SK-N-SH (cell line): ENCODE data around the gene KIAA1549. TPM values are rescaled to one million over a fixed set of nuclear protein-coding genes. Genes with fewer than 3 reads are reported as not detected.

Source experiments
- CTCF ChIA-PET: fragments of 300-600, 350-600 bp; formaldehyde crosslinking; extraction: SDS; loops from one replicate; lab custom pipeline; 2021; lab: Yijun Ruan, JAX
- POLR2A ChIA-PET: fragments of 350-600 bp; sonication (Branson Sonifier 250); formaldehyde crosslinking; extraction: SDS; loops from one replicate; lab custom pipeline; 2020; ENCODE audit warnings: antibody characterized with exemption, inconsistent platforms; lab: Yijun Ruan, JAX
- DNase-seq: peaks from one replicate; pipeline ENCODE4 v3.0.0; 2012
- H2AFZ ChIP-seq: fragments of 200-600 bp; sonication (generic); 2 replicates; pipeline ENCODE4 v1.8.1; 2016; ENCODE audit warnings: antibody characterized with exemption, mild to moderate bottlenecking, low read depth
- H3F3A ChIP-seq: fragments of 200-600 bp; sonication (generic); replicated peaks from 2 replicates; pipeline ENCODE3; 2016; ENCODE audit warnings: antibody characterized with exemption, mild to moderate bottlenecking; ENCODE audit not compliant: insufficient read depth
- H3K27ac ChIP-seq, 2 experiments: fragments of 200-500 bp in 1 of 2; fragments of 200-600 bp in 1 of 2; sonication (Bioruptor generic) in 1 of 2; sonication (generic), shearing (Covaris generic) in 1 of 2; 2 replicates each; pipeline versions ENCODE4 v1.5.1 to v1.6.1; 2014 to 2016; ENCODE audit warnings: low read depth in 2 of 2, inconsistent platforms in 1 of 2, low read length in 1 of 2, mild to moderate bottlenecking in 1 of 2, mixed read lengths in 1 of 2
- H3K27me3 ChIP-seq: fragments of 200-600 bp; sonication (generic), shearing (Covaris generic); 2 replicates; pipeline ENCODE4 v1.6.1; 2016; ENCODE audit warnings: mixed run types; ENCODE audit not compliant: insufficient read depth
- H3K36me3 ChIP-seq, 2 experiments: fragments of 200-500 bp in 1 of 2; fragments of 200-600 bp in 1 of 2; sonication (Bioruptor generic) in 1 of 2; sonication (generic) in 1 of 2; replicated peaks in 1 of 2; 2 replicates each; pipeline versions ENCODE3 to v1.5.1; 2014 to 2016; ENCODE audit warnings: low read length in 1 of 2, mild to moderate bottlenecking in 1 of 2; ENCODE audit not compliant: insufficient read depth in 2 of 2, control insufficient read depth in 1 of 2
- H3K4me1 ChIP-seq, 2 experiments: fragments of 200-500 bp in 1 of 2; fragments of 200-600 bp in 1 of 2; sonication (Bioruptor generic) in 1 of 2; sonication (generic), shearing (Covaris generic) in 1 of 2; 2 replicates each; pipeline versions ENCODE4 v1.5.1 to v1.6.1; 2014 to 2016; ENCODE audit warnings: low read depth in 1 of 2, low read length in 1 of 2, mixed run types in 1 of 2; ENCODE audit not compliant: insufficient read depth in 2 of 2, control insufficient read depth in 1 of 2
- H3K4me2 ChIP-seq: fragments of 200-600 bp; sonication (generic), shearing (Covaris generic); 2 replicates; pipeline ENCODE4 v1.6.1; 2017; ENCODE audit warnings: mixed run types
- H3K4me3 ChIP-seq, 2 experiments: fragments of 200-500 bp in 1 of 2; fragments of 200-600 bp in 1 of 2; sonication (Bioruptor generic) in 1 of 2; sonication (generic), shearing (Covaris generic) in 1 of 2; 2 replicates each; pipeline versions ENCODE4 v1.5.1 to v1.8.1; 2014 to 2016; ENCODE audit warnings: low read depth in 2 of 2, inconsistent platforms in 1 of 2, low read length in 1 of 2, mild to moderate bottlenecking in 1 of 2, mixed read lengths in 1 of 2, moderate library complexity in 1 of 2
- H3K79me2 ChIP-seq: fragments of 200-600 bp; sonication (generic); 2 replicates; pipeline ENCODE4 v1.8.1; 2017; ENCODE audit warnings: mild to moderate bottlenecking; ENCODE audit not compliant: insufficient read depth
- H3K9ac ChIP-seq: fragments of 200-600 bp; sonication (generic); 2 replicates; pipeline ENCODE4 v1.6.1; 2017; ENCODE audit warnings: mixed run types
- H3K9me2 ChIP-seq: fragments of 200-600 bp; sonication (generic); 2 replicates; pipeline ENCODE4 v1.6.1; 2017; ENCODE audit warnings: mixed run types
- H3K9me3 ChIP-seq: fragments of 200-600 bp; sonication (generic); 2 replicates; pipeline ENCODE4 v1.6.1; 2017; ENCODE audit warnings: mixed run types, mild to moderate bottlenecking, moderate library complexity
- H4K20me1 ChIP-seq: fragments of 200-600 bp; sonication (generic); 2 replicates; pipeline ENCODE4 v1.6.1; 2017; ENCODE audit warnings: mild to moderate bottlenecking, mixed run types; ENCODE audit not compliant: insufficient read depth
- ELF1 ChIP-seq: IDR thresholded peaks from 2 replicates; pipeline ENCODE4 v1.4.0; 2012
- EP300 ChIP-seq, 2 experiments: IDR thresholded peaks; 2 replicates each; pipeline versions ENCODE4 v1.4.0 to v1.6.1; 2012; ENCODE audit warnings: borderline replicate concordance in 1 of 2, low read depth in 1 of 2, low read length in 1 of 2
- FOXJ3 ChIP-seq: sonication (generic); formaldehyde crosslinking; IDR thresholded peaks from 2 replicates; pipeline ENCODE4 v1.5.1; 2020; ENCODE audit warnings: mild to moderate bottlenecking, missing genetic modification reagents
- FOXM1 ChIP-seq: IDR thresholded peaks from 2 replicates; pipeline ENCODE4 v1.4.0; 2012; ENCODE audit warnings: low read depth, mild to moderate bottlenecking
- GABPA ChIP-seq: IDR thresholded peaks from 2 replicates; pipeline ENCODE4 v1.4.0; 2012; ENCODE audit warnings: low read depth, mild to moderate bottlenecking
- JUND ChIP-seq: IDR thresholded peaks from 2 replicates; pipeline ENCODE4 v1.4.0; 2012
- MXI1 ChIP-seq: IDR thresholded peaks from 2 replicates; pipeline ENCODE4 v1.6.1; 2012; ENCODE audit warnings: mild to moderate bottlenecking, low read depth, low read length, improper control_type of control experiment
- NFIC ChIP-seq: IDR thresholded peaks from 2 replicates; pipeline ENCODE4 v1.4.0; 2012; ENCODE audit warnings: borderline replicate concordance
- RCOR1 ChIP-seq: fragments of 150-350 bp; IDR thresholded peaks from 2 replicates; pipeline ENCODE4 v1.6.1; 2017; ENCODE audit warnings: antibody characterized with exemption, low read length
- RXRA ChIP-seq: IDR thresholded peaks from 2 replicates; pipeline ENCODE4 v1.4.0; 2012; ENCODE audit warnings: low read depth, mild to moderate bottlenecking, borderline replicate concordance
- SMC3 ChIP-seq: IDR thresholded peaks from 2 replicates; pipeline ENCODE4 v1.6.1; 2012; ENCODE audit warnings: low read depth, low read length, improper control_type of control experiment
- TCF12 ChIP-seq: IDR thresholded peaks from 2 replicates; pipeline ENCODE4 v1.4.0; 2012
- TEAD4 ChIP-seq: IDR thresholded peaks from 2 replicates; pipeline ENCODE4 v1.4.0; 2012; ENCODE audit warnings: mild to moderate bottlenecking, borderline replicate concordance; ENCODE audit not compliant: insufficient read depth
- WGBS: methylation state at CpG from one replicate; pipeline ENCODE4 v1.1.6; 2017; ENCODE audit warnings: low lambda C conversion rate; 5-methylcytosine and 5-hydroxymethylcytosine counted together
- polyA plus RNA-seq, 3 experiments: library from polyadenylated mRNA; depleted of rRNA; stranded (reverse); fragments of >200 nt; gene quantifications; 2 replicates each; pipeline ENCODE4 v1.2.3, GENCODE V29; 2012
- TF ChIP-seq, protein P1 (sequence below): fragments of 150-350 bp; IDR thresholded peaks from 2 replicates; pipeline ENCODE4 v1.6.1; 2017; ENCODE audit warnings: antibody characterized with exemption, low read length, low read depth, borderline replicate concordance
- TF ChIP-seq, protein P2 (sequence below): IDR thresholded peaks from 2 replicates; pipeline ENCODE4 v1.6.1; 2012; ENCODE audit warnings: mild to moderate bottlenecking, low read depth, low read length, moderate library complexity
- TF ChIP-seq, protein P3 (sequence below): IDR thresholded peaks from 2 replicates; pipeline ENCODE4 v1.4.0; 2012; ENCODE audit warnings: low read depth, borderline replicate concordance
- TF ChIP-seq, protein P4 (sequence below): IDR thresholded peaks from 2 replicates; pipeline ENCODE4 v1.4.0; 2012; ENCODE audit warnings: low read depth

Gene KIAA1549
- polyA plus RNA-seq, 1 of the 3 experiments (the other 2 are of a cell fraction) = 3.6 TPM

DNA sequence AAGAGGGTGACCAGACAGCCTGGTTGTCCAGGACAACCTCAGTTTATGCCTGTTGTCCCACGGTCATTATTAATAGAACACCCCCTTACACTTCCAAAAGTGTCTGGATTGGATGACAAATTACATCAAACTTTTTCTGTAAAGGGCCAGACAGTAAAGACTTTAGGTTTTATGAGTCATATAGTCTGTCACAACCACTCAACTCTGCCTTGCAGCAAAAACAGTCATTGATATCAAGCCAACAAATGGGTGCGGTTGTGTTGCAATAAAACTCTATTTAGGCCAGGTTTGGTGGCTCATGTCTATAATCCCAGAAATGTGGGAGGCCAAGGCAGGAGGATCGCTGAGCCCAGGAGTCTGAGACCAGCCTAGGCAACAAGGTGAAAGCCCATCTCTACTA, 116.5 kb downstream of the KIAA1549 start (continued):
- TF ChIP-seq, protein P1, sequence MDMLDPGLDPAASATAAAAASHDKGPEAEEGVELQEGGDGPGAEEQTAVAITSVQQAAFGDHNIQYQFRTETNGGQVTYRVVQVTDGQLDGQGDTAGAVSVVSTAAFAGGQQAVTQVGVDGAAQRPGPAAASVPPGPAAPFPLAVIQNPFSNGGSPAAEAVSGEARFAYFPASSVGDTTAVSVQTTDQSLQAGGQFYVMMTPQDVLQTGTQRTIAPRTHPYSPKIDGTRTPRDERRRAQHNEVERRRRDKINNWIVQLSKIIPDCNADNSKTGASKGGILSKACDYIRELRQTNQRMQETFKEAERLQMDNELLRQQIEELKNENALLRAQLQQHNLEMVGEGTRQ = no peak
- peak; percentile 60; the same call in 1 of the 2 replicates for TF ChIP-seq TCF12
- TF ChIP-seq RCOR1 = no peak
- no peak for TF ChIP-seq FOXJ3 (CRISPR knock-in tag)
- TF ChIP-seq TEAD4 = no peak
- peak; percentile 63 for TF ChIP-seq NFIC
- TF ChIP-seq, protein P2, sequence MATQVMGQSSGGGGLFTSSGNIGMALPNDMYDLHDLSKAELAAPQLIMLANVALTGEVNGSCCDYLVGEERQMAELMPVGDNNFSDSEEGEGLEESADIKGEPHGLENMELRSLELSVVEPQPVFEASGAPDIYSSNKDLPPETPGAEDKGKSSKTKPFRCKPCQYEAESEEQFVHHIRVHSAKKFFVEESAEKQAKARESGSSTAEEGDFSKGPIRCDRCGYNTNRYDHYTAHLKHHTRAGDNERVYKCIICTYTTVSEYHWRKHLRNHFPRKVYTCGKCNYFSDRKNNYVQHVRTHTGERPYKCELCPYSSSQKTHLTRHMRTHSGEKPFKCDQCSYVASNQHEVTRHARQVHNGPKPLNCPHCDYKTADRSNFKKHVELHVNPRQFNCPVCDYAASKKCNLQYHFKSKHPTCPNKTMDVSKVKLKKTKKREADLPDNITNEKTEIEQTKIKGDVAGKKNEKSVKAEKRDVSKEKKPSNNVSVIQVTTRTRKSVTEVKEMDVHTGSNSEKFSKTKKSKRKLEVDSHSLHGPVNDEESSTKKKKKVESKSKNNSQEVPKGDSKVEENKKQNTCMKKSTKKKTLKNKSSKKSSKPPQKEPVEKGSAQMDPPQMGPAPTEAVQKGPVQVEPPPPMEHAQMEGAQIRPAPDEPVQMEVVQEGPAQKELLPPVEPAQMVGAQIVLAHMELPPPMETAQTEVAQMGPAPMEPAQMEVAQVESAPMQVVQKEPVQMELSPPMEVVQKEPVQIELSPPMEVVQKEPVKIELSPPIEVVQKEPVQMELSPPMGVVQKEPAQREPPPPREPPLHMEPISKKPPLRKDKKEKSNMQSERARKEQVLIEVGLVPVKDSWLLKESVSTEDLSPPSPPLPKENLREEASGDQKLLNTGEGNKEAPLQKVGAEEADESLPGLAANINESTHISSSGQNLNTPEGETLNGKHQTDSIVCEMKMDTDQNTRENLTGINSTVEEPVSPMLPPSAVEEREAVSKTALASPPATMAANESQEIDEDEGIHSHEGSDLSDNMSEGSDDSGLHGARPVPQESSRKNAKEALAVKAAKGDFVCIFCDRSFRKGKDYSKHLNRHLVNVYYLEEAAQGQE = no peak
- TF ChIP-seq RXRA = no peak
- TF ChIP-seq, protein P3, sequence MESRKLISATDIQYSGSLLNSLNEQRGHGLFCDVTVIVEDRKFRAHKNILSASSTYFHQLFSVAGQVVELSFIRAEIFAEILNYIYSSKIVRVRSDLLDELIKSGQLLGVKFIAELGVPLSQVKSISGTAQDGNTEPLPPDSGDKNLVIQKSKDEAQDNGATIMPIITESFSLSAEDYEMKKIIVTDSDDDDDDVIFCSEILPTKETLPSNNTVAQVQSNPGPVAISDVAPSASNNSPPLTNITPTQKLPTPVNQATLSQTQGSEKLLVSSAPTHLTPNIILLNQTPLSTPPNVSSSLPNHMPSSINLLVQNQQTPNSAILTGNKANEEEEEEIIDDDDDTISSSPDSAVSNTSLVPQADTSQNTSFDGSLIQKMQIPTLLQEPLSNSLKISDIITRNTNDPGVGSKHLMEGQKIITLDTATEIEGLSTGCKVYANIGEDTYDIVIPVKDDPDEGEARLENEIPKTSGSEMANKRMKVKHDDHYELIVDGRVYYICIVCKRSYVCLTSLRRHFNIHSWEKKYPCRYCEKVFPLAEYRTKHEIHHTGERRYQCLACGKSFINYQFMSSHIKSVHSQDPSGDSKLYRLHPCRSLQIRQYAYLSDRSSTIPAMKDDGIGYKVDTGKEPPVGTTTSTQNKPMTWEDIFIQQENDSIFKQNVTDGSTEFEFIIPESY = no peak
- TF ChIP-seq, protein P4, sequence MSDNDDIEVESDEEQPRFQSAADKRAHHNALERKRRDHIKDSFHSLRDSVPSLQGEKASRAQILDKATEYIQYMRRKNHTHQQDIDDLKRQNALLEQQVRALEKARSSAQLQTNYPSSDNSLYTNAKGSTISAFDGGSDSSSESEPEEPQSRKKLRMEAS = no peak
- no peak for TF ChIP-seq MXI1
- TF ChIP-seq GABPA = no peak
- TF ChIP-seq FOXM1 = no peak
- TF ChIP-seq SMC3 = no peak

DNA sequence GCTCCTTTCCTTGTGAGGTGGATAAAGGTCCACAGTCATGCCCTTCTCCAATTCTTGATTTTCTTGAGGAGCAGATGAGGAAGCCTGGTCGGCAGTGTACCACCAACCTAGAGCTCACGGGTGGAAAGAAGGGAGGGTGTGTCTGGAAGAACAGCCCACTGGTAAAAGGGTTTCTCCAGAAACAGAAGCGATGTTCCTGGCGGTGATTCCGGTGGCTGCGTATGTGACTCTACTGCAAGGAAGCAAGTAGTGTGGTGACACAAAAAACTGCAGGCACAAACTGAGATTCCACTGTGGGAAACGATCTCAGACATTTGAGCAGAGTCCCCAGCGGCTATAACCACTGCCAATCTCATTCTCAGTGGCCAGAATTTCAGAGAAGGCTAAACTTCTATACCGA, 117.3 kb downstream of the KIAA1549 start:
- Histone ChIP-seq H3K4me3 (no peak overlapping the region), H3K27me3 (no peaks in the 10 kb centered on the region), H4K20me1 (no peaks in the 10 kb centered on the region), H3K27ac (peak overlapping the region in 1 of 2 experiments; percentile 77; a peak in 2 of 4 replicates), H3K36me3 (peaks cover 26 to 50% of the 10 kb centered on the region in 2 experiments), H2AFZ (no peak overlapping the region), H3F3A (peaks cover 5% of the 10 kb centered on the region), H3K9ac (peak overlapping the region; percentile 1; the same call in 1 of the 2 replicates), H3K79me2 (no peaks in the 10 kb centered on the region), H3K9me3 (no peaks in the 10 kb centered on the region), H3K9me2 (no peaks in the 10 kb centered on the region), H3K4me2 (no peak overlapping the region), H3K4me1 (no peaks in the 10 kb centered on the region; a peak in 1 of 4 replicates)
- TF ChIP-seq JUND (no peak), FOXM1 (no peak), ELF1 (no peak), EP300 (IDR thresholded peaks at IDR 0.05; ENCODE audit: borderline replicate concordance in 1 of 2, low read depth in 1 of 2, low read length in 1 of 2) (no peak)
- ChIA-PET POLR2A (interaction anchor here (0.8 kb wide), 1 partner anchor 137 kb away, joined by 3 read pairs; no protein-coding TSS in a partner anchor), CTCF (no interaction called here)
- over 99% methylated on average over 9 of the region's 9 CpGs for WGBS
- DNase-seq = no peak
